Liver (tissue), 3 donors: ENCODE data around the gene CFAP299.

ENCODE experiments used
- HNF4G ChIP-seq: IDR thresholded peaks from 2 replicates; pipeline ENCODE4 v1.6.1; 2016; ENCODE audit warnings: antibody characterized with exemption
- YY1 ChIP-seq: IDR thresholded peaks from 2 replicates; pipeline ENCODE4 v1.6.1; 2016; ENCODE audit warnings: antibody characterized with exemption, mild to moderate bottlenecking
- TF ChIP-seq, protein P1 (sequence below): fragments of 150-350 bp; IDR thresholded peaks from 2 replicates; pipeline ENCODE4 v1.5.1; 2017; ENCODE audit warnings: improper control_type of control experiment, low read depth, low read length; ENCODE audit not compliant: missing input control
- donor health status: healthy.
- donor health status: healthy.

DNA sequence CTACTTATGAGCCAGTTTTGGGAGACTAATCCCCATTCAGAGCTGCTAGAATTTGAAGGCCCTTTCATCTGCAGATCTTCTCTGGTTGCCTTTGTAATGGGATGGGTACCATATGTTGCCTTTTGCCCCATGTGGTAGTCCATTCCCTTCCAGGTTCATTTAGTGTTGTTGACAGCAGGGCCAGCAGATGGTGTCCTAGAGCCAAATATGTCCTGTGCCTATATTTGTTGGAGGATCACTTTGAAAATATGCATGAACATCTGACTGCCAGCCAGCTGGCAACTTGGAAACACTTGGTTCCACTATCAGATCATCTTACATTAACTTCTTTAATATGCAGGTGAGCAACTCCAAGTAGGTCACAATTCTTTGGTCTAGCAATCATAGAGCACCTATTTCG is 30.4 kb downstream of the CFAP299 start:
- TF ChIP-seq, protein P1, sequence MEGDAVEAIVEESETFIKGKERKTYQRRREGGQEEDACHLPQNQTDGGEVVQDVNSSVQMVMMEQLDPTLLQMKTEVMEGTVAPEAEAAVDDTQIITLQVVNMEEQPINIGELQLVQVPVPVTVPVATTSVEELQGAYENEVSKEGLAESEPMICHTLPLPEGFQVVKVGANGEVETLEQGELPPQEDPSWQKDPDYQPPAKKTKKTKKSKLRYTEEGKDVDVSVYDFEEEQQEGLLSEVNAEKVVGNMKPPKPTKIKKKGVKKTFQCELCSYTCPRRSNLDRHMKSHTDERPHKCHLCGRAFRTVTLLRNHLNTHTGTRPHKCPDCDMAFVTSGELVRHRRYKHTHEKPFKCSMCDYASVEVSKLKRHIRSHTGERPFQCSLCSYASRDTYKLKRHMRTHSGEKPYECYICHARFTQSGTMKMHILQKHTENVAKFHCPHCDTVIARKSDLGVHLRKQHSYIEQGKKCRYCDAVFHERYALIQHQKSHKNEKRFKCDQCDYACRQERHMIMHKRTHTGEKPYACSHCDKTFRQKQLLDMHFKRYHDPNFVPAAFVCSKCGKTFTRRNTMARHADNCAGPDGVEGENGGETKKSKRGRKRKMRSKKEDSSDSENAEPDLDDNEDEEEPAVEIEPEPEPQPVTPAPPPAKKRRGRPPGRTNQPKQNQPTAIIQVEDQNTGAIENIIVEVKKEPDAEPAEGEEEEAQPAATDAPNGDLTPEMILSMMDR: peak; percentile 49
- TF ChIP-seq HNF4G: no peak
- TF ChIP-seq YY1: no peak
